CD4-positive, alpha-beta memory T cell (primary cell): ENCODE results near the gene PMM2. TPM values are rescaled to one million over a fixed set of nuclear protein-coding genes. Genes with fewer than 3 reads are reported as not detected.

Source experiments
- CTCF ChIA-PET: fragments of 350-600 bp; sonication (Branson Sonifier 250); formaldehyde crosslinking; loops from one replicate; lab custom pipeline; 2021; ENCODE audit warnings: inconsistent platforms; ENCODE audit not compliant: partially characterized antibody; lab: Charles Lee
- POLR2A ChIA-PET: fragments of 350-600 bp; sonication (Branson Sonifier 250); formaldehyde crosslinking; loops from one replicate; lab custom pipeline; 2021; ENCODE audit not compliant: partially characterized antibody; lab: Charles Lee
- DNase-seq, 5 donors: peaks; one replicate each; pipeline versions ENCODE4 v3.0.0 to v3.0.0-alpha.2; 2020 to 2022; ENCODE audit warnings: mixed read lengths in 1 of 5
- H3K27ac ChIP-seq: one replicate; pipeline ENCODE4 v1.7.0; 2013; ENCODE audit warnings: low read depth, low read length
- H3K27me3 ChIP-seq: 2 replicates; pipeline ENCODE4 v1.7.0; 2013; ENCODE audit warnings: mild to moderate bottlenecking, low read length, moderate library complexity; ENCODE audit not compliant: insufficient read depth
- H3K36me3 ChIP-seq: 2 replicates; pipeline ENCODE4 v1.7.0; 2013; ENCODE audit warnings: mild to moderate bottlenecking, low read length, moderate library complexity; ENCODE audit not compliant: insufficient read depth
- H3K4me1 ChIP-seq: 2 replicates; pipeline ENCODE4 v1.7.0; 2013; ENCODE audit warnings: mild to moderate bottlenecking, low read length, moderate library complexity; ENCODE audit not compliant: insufficient read depth
- H3K4me3 ChIP-seq, 2 donors: one replicate each; pipeline ENCODE4 v1.7.0; 2013; ENCODE audit warnings: low read length in 2 of 2, mild to moderate bottlenecking in 1 of 2
- H3K9me3 ChIP-seq, 2 donors: one replicate each; pipeline ENCODE4 v1.7.0; 2013; ENCODE audit warnings: low read length in 2 of 2, control low read depth in 1 of 2; ENCODE audit not compliant: control insufficient read depth in 1 of 2
- H3K27ac Mint-ChIP-seq, 7 donors: one replicate each; pipeline ENCODE4 v1.8.0; 2020 to 2021; ENCODE audit warnings: mixed read lengths in 7 of 7, mild to moderate bottlenecking in 6 of 7, inconsistent platforms in 3 of 7, moderate library complexity in 3 of 7
- H3K27me3 Mint-ChIP-seq, 2 donors: one replicate each; pipeline ENCODE4 v1.8.0; 2020 to 2021; ENCODE audit warnings: mixed read lengths in 2 of 2
- H3K36me3 Mint-ChIP-seq, 2 donors: one replicate each; pipeline ENCODE4 v1.8.0; 2020 to 2021; ENCODE audit warnings: mixed read lengths in 2 of 2, inconsistent platforms in 1 of 2, mild to moderate bottlenecking in 1 of 2
- H3K4me1 Mint-ChIP-seq, 4 donors: one replicate each; pipeline ENCODE4 v1.8.0; 2020 to 2021; ENCODE audit warnings: mixed read lengths in 4 of 4, mild to moderate bottlenecking in 1 of 4
- H3K4me3 Mint-ChIP-seq, 8 donors: one replicate each; pipeline ENCODE4 v1.8.0; 2020 to 2021; ENCODE audit warnings: mixed read lengths in 8 of 8, mild to moderate bottlenecking in 7 of 8, moderate library complexity in 6 of 8, inconsistent platforms in 3 of 8
- H3K9me3 Mint-ChIP-seq, 8 donors: one replicate each; pipeline ENCODE4 v1.8.0; 2020 to 2021; ENCODE audit warnings: mixed read lengths in 8 of 8, mild to moderate bottlenecking in 5 of 8, inconsistent platforms in 3 of 8, moderate library complexity in 1 of 8
- intact Hi-C: fragments of 100-400 bp; cut with micrococcal nuclease; formaldehyde crosslinking; loops from one replicate; pipeline ENCODE4 v1.15.1; 2023
- polyA plus RNA-seq, 2 donors: library from polyadenylated mRNA; unstranded; fragments of 300-500 nt; fragmentation: Illumina TruSeq; gene quantifications; one replicate each; pipeline ENCODE4 v1.2.3, GENCODE V29; 2021
- total RNA-seq, 2 experiments: library from RNA; stranded (reverse); gene quantifications; one replicate each; pipeline ENCODE4 v1.2.3, GENCODE V29; 2021

Gene PMM2
- total and polyA plus RNA-seq, 4 experiments from 2014 or later, result 21.2 to 61.7 (median 43.4) TPM

- Histone ChIP-seq H3K4me3 (no peak overlapping the region), H3K9me3 (no peaks in the 10 kb centered on the region), H3K36me3 (peaks cover 26% of the 10 kb centered on the region), H3K27me3 (no peaks in the 10 kb centered on the region), H3K4me1 (peaks cover 11% of the 10 kb centered on the region), H3K27ac (no peak overlapping the region)
- Mint-ChIP-seq H3K27ac (peak overlapping the region; percentile 22 to 94 (median 84)), H3K4me3 (peak overlapping the region in 1 of 8 donors; percentile 20), H3K27me3 (no peaks in the 10 kb centered on the region), H3K9me3 (no peaks in the 10 kb centered on the region), H3K36me3 (peaks cover 15 to 58% of the 10 kb centered on the region in 2 donors), H3K4me1 (peaks cover 17 to 37% (median 25%) of the 10 kb centered on the region in 4 donors)
- DNase-seq, result no peak
- ChIA-PET CTCF (interaction anchor here (1.6 kb wide), 1 partner anchor 30 kb away, joined by 10 read pairs; no protein-coding TSS in a partner anchor), POLR2A (interaction anchor here (1.0 kb wide), 1 partner anchor 15 kb away, joined by 3 read pairs; no protein-coding TSS in a partner anchor)
- intact Hi-C loops, result no loop called here
These were observed 52.7 kb downstream of the PMM2 start for GRCh38 chr16:8850279-8850885.

- ChIA-PET POLR2A (interaction anchor here (0.6 to 0.7 kb wide), 3 partner anchors 33 to 279 kb away, joined by 3 to 5 read pairs (median 3); no protein-coding TSS in a partner anchor), CTCF (interaction anchor here (1.1 to 2.0 kb wide), 2 partner anchors 22 to 28 kb away, joined by 3 to 9 read pairs; no protein-coding TSS in a partner anchor)
- intact Hi-C loops, result no loop called here
- H3K27me3 Mint-ChIP-seq, result no peaks in the 10 kb centered on the region
- H3K36me3 ChIP-seq, result peaks cover 31% of the 10 kb centered on the region
- no peaks in the 10 kb centered on the region for H3K9me3 ChIP-seq
- H3K27me3 ChIP-seq, result no peaks in the 10 kb centered on the region
- H3K9me3 Mint-ChIP-seq, result no peaks in the 10 kb centered on the region
- H3K27ac ChIP-seq, result no peak overlapping the region
- peaks cover 13 to 68% of the 10 kb centered on the region in 2 donors for H3K36me3 Mint-ChIP-seq
- H3K27ac Mint-ChIP-seq, result peak overlapping the region in 5 of 7 donors; percentile 52 to 86 (median 77)
- H3K4me3 Mint-ChIP-seq, result no peak overlapping the region
- H3K4me1 Mint-ChIP-seq, result peaks cover 20 to 47% (median 33%) of the 10 kb centered on the region in 4 donors
- no peak overlapping the region for H3K4me3 ChIP-seq
- H3K4me1 ChIP-seq, result peaks cover 17% of the 10 kb centered on the region
- DNase-seq, result no peak
These were observed 54.2 kb downstream of the PMM2 start for GRCh38 chr16:8851761-8852403.

- peak overlapping the region in 4 of 7 donors; percentile 13 to 66 (median 63) for H3K27ac Mint-ChIP-seq
- Histone ChIP-seq H3K27ac (no peak overlapping the region), H3K36me3 (peaks cover 27% of the 10 kb centered on the region), H3K4me1 (peaks cover 19% of the 10 kb centered on the region), H3K9me3 (no peaks in the 10 kb centered on the region), H3K4me3 (no peak overlapping the region), H3K27me3 (no peaks in the 10 kb centered on the region)
- no peak for DNase-seq
- peaks cover 22 to 49% (median 35%) of the 10 kb centered on the region in 4 donors for H3K4me1 Mint-ChIP-seq
- H3K27me3 Mint-ChIP-seq, result no peaks in the 10 kb centered on the region
- H3K36me3 Mint-ChIP-seq, result peaks cover 14 to 64% of the 10 kb centered on the region in 2 donors
- no peak overlapping the region for H3K4me3 Mint-ChIP-seq
- POLR2A ChIA-PET, result interaction anchor here (0.8 kb wide), 1 partner anchor 11 kb away, joined by 3 read pairs; no protein-coding TSS in a partner anchor
- intact Hi-C loops, result no loop called here
- CTCF ChIA-PET, result interaction anchor here (1.1 to 2.0 kb wide), 2 partner anchors 21 to 27 kb away, joined by 3 to 9 read pairs; no protein-coding TSS in a partner anchor
- no peaks in the 10 kb centered on the region for H3K9me3 Mint-ChIP-seq
These were observed 54.9 kb downstream of the PMM2 start for GRCh38 chr16:8852534-8852933.

GRCh38 chr16:8853150-8853549 lies 55.5 kb downstream of the PMM2 start:
- Mint-ChIP-seq H3K4me1 (peaks cover 25 to 53% (median 39%) of the 10 kb centered on the region in 4 donors), H3K27me3 (no peaks in the 10 kb centered on the region), H3K27ac (peak overlapping the region in 6 of 7 donors; percentile 24 to 68 (median 59)), H3K36me3 (peaks cover 18 to 62% of the 10 kb centered on the region in 2 donors), H3K4me3 (no peak overlapping the region), H3K9me3 (peaks cover 0 to 2% (median 0%) of the 10 kb centered on the region in 8 donors)
- no peak overlapping the region for H3K4me3 ChIP-seq
- DNase-seq, result no peak
- H3K27me3 ChIP-seq, result no peaks in the 10 kb centered on the region
- ChIA-PET CTCF (interaction anchor here (0.8 to 2.0 kb wide), 3 partner anchors 18 to 36 kb away, joined by 3 to 9 read pairs (median 3); no protein-coding TSS in a partner anchor), POLR2A (interaction anchor here (0.8 to 2.1 kb wide), 2 partner anchors 10 to 15 kb away, joined by 3 to 16 read pairs; partner anchors contain the start of gene CARHSP1)
- no peak overlapping the region for H3K27ac ChIP-seq
- intact Hi-C loops, result no loop called here
- H3K36me3 ChIP-seq, result peaks cover 24% of the 10 kb centered on the region
- H3K9me3 ChIP-seq, result no peaks in the 10 kb centered on the region
- peaks cover 19% of the 10 kb centered on the region for H3K4me1 ChIP-seq

- peaks cover 20 to 65% of the 10 kb centered on the region in 2 donors for H3K36me3 Mint-ChIP-seq
- H3K27ac ChIP-seq, result no peak overlapping the region
These were observed 56.0 kb downstream of the PMM2 start for GRCh38 chr16:8853611-8854010.

GRCh38 chr16:8854298-8854948 lies 56.8 kb downstream of the PMM2 start:
- Histone ChIP-seq H3K4me3 (no peak overlapping the region), H3K36me3 (peaks cover 17% of the 10 kb centered on the region), H3K9me3 (no peaks in the 10 kb centered on the region), H3K27me3 (no peaks in the 10 kb centered on the region), H3K4me1 (peaks cover 19% of the 10 kb centered on the region), H3K27ac (no peak overlapping the region)
- intact Hi-C loops, result no loop called here
- Mint-ChIP-seq H3K27me3 (no peaks in the 10 kb centered on the region), H3K36me3 (peaks cover 20 to 62% of the 10 kb centered on the region in 2 donors), H3K4me3 (no peak overlapping the region), H3K9me3 (peaks cover 0 to 2% (median 0%) of the 10 kb centered on the region in 8 donors), H3K27ac (peak overlapping the region in 3 of 7 donors; percentile 13 to 78 (median 57)), H3K4me1 (peaks cover 24 to 58% (median 42%) of the 10 kb centered on the region in 4 donors)
- ChIA-PET POLR2A (interaction anchor here (0.5 to 2.1 kb wide), 4 partner anchors 11 to 54 kb away, joined by 3 to 16 read pairs (median 4); partner anchors contain the start of gene CARHSP1), CTCF (interaction anchor here (0.8 to 3.2 kb wide), 5 partner anchors 17 to 286 kb away, joined by 3 to 10 read pairs (median 3); no protein-coding TSS in a partner anchor)
- no peak for DNase-seq

More at GRCh38 chr16:8853611-8854010, 56.0 kb downstream of the PMM2 start:
- no peaks in the 10 kb centered on the region for H3K27me3 ChIP-seq
- H3K4me3 ChIP-seq, result no peak overlapping the region
- Mint-ChIP-seq H3K9me3 (peaks cover 0 to 2% (median 0%) of the 10 kb centered on the region in 8 donors), H3K4me1 (peaks cover 26 to 58% (median 41%) of the 10 kb centered on the region in 4 donors), H3K27me3 (no peaks in the 10 kb centered on the region), H3K27ac (peak overlapping the region in 6 of 7 donors; percentile 24 to 76 (median 70)), H3K4me3 (no peak overlapping the region)
- no peak for DNase-seq
- intact Hi-C loops, result no loop called here
- no peaks in the 10 kb centered on the region for H3K9me3 ChIP-seq
- ChIA-PET POLR2A (interaction anchor here (1.9 to 2.1 kb wide), 2 partner anchors 15 to 26 kb away, joined by 4 to 16 read pairs; partner anchors contain the start of gene CARHSP1), CTCF (interaction anchor here (0.8 to 3.2 kb wide), 4 partner anchors 18 to 285 kb away, joined by 3 to 10 read pairs (median 4); no protein-coding TSS in a partner anchor)
- H3K36me3 ChIP-seq, result peaks cover 19% of the 10 kb centered on the region
- peaks cover 19% of the 10 kb centered on the region for H3K4me1 ChIP-seq
